PC-9 (cell line): ENCODE measurements around the gene ELP5. TPM values are rescaled to one million over a fixed set of nuclear protein-coding genes. Genes with fewer than 3 reads are reported as not detected.

Experiments
- BruUV-seq: library from RNA; stranded (reverse); fragments of 400-500 nt; replicated peaks from 2 replicates; lab custom pipeline; 2021; lab: Mats Ljungman, UMichigan
- CTCF ChIA-PET: fragments of 300-600 bp; sonication (Branson Sonifier 250); formaldehyde crosslinking; loops from one replicate; lab custom pipeline; 2022; ENCODE audit warnings: antibody characterized with exemption; lab: Charles Lee
- POLR2A ChIA-PET: fragments of 300-600 bp; sonication (Branson Sonifier 250); formaldehyde crosslinking; loops from one replicate; lab custom pipeline; 2022; ENCODE audit warnings: antibody characterized with exemption; ENCODE audit not compliant: unreplicated experiment; lab: Charles Lee
- DNase-seq, 2 experiments: peaks; one replicate each; pipeline versions ENCODE4 v3.0.0 to v3.0.0-alpha.2; 2015 to 2022; ENCODE audit warnings: mixed read lengths in 1 of 2
- H2AFZ ChIP-seq: fragments of 200-600 bp; sonication (generic); 2 replicates; pipeline ENCODE4 v1.8.1; 2017; ENCODE audit warnings: antibody characterized with exemption
- H3F3A ChIP-seq: fragments of 200-600 bp; sonication (generic); 2 replicates; pipeline ENCODE4 v1.8.1; 2017; ENCODE audit warnings: antibody characterized with exemption, mild to moderate bottlenecking, low read depth; ENCODE audit not compliant: insufficient read depth
- H3K27ac ChIP-seq: fragments of 200-600 bp; sonication (generic); 2 replicates; pipeline ENCODE4 v1.6.1; 2016; ENCODE audit warnings: mixed run types
- H3K27me3 ChIP-seq: fragments of 200-600 bp; sonication (generic); 2 replicates; pipeline ENCODE4 v1.6.1; 2016; ENCODE audit warnings: low read depth, mixed run types; ENCODE audit not compliant: insufficient read depth
- H3K36me3 ChIP-seq: fragments of 200-600 bp; sonication (generic); 2 replicates; pipeline ENCODE4 v1.6.1; 2016; ENCODE audit warnings: low read depth, mixed run types
- H3K4me1 ChIP-seq: fragments of 200-600 bp; sonication (generic); replicated peaks from 2 replicates; pipeline ENCODE4 v1.6.1; 2016; ENCODE audit warnings: mixed run types; ENCODE audit not compliant: insufficient read depth
- H3K4me2 ChIP-seq: fragments of 200-600 bp; sonication (generic); 2 replicates; pipeline ENCODE4 v1.6.1; 2017; ENCODE audit warnings: mixed run types
- H3K4me3 ChIP-seq: fragments of 200-600 bp; sonication (generic); 2 replicates; pipeline ENCODE4 v1.6.1; 2016; ENCODE audit warnings: mixed run types
- H3K79me2 ChIP-seq: fragments of 200-600 bp; sonication (generic); 2 replicates; pipeline ENCODE4 v1.6.1; 2017; ENCODE audit warnings: low read depth, mixed run types
- H3K9me2 ChIP-seq: fragments of 200-600 bp; sonication (generic); 2 replicates; pipeline ENCODE4 v1.8.1; 2017; ENCODE audit warnings: mild to moderate bottlenecking; ENCODE audit not compliant: insufficient read depth
- H3K9me3 ChIP-seq: fragments of 200-600 bp; sonication (generic); 2 replicates; pipeline ENCODE4 v1.8.1; 2016; ENCODE audit warnings: low read depth; ENCODE audit not compliant: insufficient read depth
- H4K20me1 ChIP-seq: fragments of 200-600 bp; sonication (generic); 2 replicates; pipeline ENCODE4 v1.8.1; 2017; ENCODE audit not compliant: insufficient read depth
- EZH2 ChIP-seq: fragments of 200-600 bp; sonication (generic); IDR thresholded peaks from 2 replicates; pipeline ENCODE4 v1.8.0; 2017; ENCODE audit warnings: antibody characterized with exemption, low read depth
- intact Hi-C: fragments of 100-400 bp; cut with micrococcal nuclease; formaldehyde crosslinking; loops from one replicate; pipeline ENCODE4 v1.10.0; 2022; ENCODE audit not compliant: unreplicated experiment
- total RNA-seq: library from RNA; stranded (reverse); gene quantifications from 2 replicates; pipeline ENCODE4 v1.2.3, GENCODE V29; 2021
- TF ChIP-seq, protein P1 (sequence below): fragments of 200-600 bp; sonication (generic); conservative IDR thresholded peaks from 2 replicates; pipeline ENCODE4 v1.6.1; 2017; ENCODE audit warnings: mixed run types, antibody characterized with exemption, mild to moderate bottlenecking, moderate library complexity

ELP5 gene
- total RNA-seq, 1 experiment from 2014 or later = 45.1 TPM

DNA sequence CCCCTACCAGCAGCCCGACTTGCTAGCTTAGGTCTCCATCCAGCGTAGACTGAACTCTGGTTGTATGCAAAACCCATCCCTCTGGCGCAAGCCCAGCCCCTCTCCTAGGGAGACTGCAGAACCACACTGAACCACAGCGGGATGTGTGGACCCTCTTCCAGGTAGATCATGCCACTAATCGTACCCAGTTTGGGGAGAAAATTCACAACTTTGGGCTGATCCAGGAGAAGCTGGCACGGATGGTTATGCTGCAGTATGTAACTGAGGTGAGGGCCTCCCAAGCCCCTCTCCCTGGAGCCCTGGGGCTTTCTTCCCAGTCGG, 29.1 kb upstream of the ELP5 start:
- intact Hi-C loops = loop anchor here (5.0 kb wide), 1 partner anchor 84 kb away; the partner anchor contains the start of gene EIF5A
- CTCF ChIA-PET = no interaction called here
- TF ChIP-seq, protein P1, sequence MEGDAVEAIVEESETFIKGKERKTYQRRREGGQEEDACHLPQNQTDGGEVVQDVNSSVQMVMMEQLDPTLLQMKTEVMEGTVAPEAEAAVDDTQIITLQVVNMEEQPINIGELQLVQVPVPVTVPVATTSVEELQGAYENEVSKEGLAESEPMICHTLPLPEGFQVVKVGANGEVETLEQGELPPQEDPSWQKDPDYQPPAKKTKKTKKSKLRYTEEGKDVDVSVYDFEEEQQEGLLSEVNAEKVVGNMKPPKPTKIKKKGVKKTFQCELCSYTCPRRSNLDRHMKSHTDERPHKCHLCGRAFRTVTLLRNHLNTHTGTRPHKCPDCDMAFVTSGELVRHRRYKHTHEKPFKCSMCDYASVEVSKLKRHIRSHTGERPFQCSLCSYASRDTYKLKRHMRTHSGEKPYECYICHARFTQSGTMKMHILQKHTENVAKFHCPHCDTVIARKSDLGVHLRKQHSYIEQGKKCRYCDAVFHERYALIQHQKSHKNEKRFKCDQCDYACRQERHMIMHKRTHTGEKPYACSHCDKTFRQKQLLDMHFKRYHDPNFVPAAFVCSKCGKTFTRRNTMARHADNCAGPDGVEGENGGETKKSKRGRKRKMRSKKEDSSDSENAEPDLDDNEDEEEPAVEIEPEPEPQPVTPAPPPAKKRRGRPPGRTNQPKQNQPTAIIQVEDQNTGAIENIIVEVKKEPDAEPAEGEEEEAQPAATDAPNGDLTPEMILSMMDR = no peak
- TF ChIP-seq EZH2 = no peak
- H3K79me2 ChIP-seq = peaks cover 34% of the 10 kb centered on the region
- peaks cover 67% of the 10 kb centered on the region for H3F3A ChIP-seq
- BruUV-seq = no TSS peak
- H3K9me3 ChIP-seq = no peaks in the 10 kb centered on the region
- no peaks in the 10 kb centered on the region for H3K9me2 ChIP-seq
- no peak overlapping the region for H3K4me3 ChIP-seq
- peaks cover 31% of the 10 kb centered on the region for H3K36me3 ChIP-seq
- H3K4me2 ChIP-seq = no peak overlapping the region
- no peak for DNase-seq
- POLR2A ChIA-PET = interaction anchor here (0.5 kb wide), 1 partner anchor 661 kb away, joined by 3 read pairs; no protein-coding TSS in a partner anchor
- no peak overlapping the region for H3K27ac ChIP-seq
- no peak overlapping the region for H2AFZ ChIP-seq
- H3K4me1 ChIP-seq = peaks cover 33% of the 10 kb centered on the region
- H3K27me3 ChIP-seq = no peaks in the 10 kb centered on the region
- peaks cover 36% of the 10 kb centered on the region for H4K20me1 ChIP-seq

DNA sequence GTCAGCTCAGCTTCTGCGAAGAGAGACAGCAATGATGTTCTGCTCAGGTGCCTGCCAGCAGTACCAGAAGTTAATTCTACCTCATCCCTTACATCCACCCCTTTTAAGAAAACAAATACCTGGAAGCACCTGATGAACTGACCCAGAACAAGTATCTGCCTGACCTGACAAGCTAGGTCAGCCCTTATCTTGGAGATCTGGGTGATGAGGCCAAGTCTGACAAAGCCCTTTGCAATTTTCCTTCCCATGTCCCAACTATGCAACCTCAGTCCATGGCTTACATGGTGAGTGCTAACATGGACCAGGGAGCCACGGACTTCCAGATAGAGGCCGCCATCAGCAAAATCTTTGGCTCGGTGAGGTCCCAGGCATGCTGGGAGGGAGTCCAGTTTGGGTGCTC, 28.6 kb upstream of the ELP5 start:
- H3K9me2 ChIP-seq = no peaks in the 10 kb centered on the region
- TF ChIP-seq, protein P1 = no peak
- peaks cover 71% of the 10 kb centered on the region for H3F3A ChIP-seq
- BruUV-seq = no TSS peak
- H3K4me1 ChIP-seq = peaks cover 32% of the 10 kb centered on the region
- no peak overlapping the region for H3K4me2 ChIP-seq
- H3K27ac ChIP-seq = no peak overlapping the region
- H4K20me1 ChIP-seq = peaks cover 36% of the 10 kb centered on the region
- no peak overlapping the region for H3K4me3 ChIP-seq
- H2AFZ ChIP-seq = no peak overlapping the region
- ChIA-PET CTCF (no interaction called here), POLR2A (no interaction called here)
- no peaks in the 10 kb centered on the region for H3K27me3 ChIP-seq
- no peak for DNase-seq
- intact Hi-C loops = loop anchor here (5.0 kb wide), 1 partner anchor 84 kb away; the partner anchor contains the start of gene EIF5A
- H3K79me2 ChIP-seq = peaks cover 34% of the 10 kb centered on the region
- no peaks in the 10 kb centered on the region for H3K9me3 ChIP-seq
- H3K36me3 ChIP-seq = peaks cover 31% of the 10 kb centered on the region

DNA sequence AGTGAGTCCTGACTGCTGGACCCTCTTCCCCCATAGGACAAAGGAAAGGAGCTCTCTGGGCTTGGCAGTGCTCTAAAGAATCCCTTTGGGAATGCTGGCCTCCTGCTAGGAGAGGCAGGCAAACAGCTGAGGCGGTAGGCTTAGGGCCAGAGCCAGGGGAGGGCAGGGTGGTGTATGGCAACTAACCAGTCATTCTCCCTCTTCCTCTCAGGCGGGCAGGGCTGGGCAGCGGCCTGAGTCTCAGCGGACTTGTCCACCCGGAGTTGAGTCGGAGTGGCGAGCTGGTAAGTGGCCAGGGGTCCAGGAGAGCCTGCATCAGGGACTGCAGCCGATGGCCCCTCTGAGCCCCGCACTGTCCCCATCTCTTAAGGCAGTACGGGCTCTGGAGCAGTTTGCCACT, 27.9 kb upstream of the ELP5 start:
- TF ChIP-seq, protein P1 = no peak
- TF ChIP-seq EZH2 = no peak
- Histone ChIP-seq H4K20me1 (peaks cover 36% of the 10 kb centered on the region), H3K36me3 (peaks cover 31% of the 10 kb centered on the region), H3F3A (peaks cover 73% of the 10 kb centered on the region), H3K79me2 (peaks cover 34% of the 10 kb centered on the region), H2AFZ (no peak overlapping the region), H3K9me3 (no peaks in the 10 kb centered on the region), H3K9me2 (no peaks in the 10 kb centered on the region), H3K27me3 (no peaks in the 10 kb centered on the region), H3K4me3 (no peak overlapping the region), H3K4me1 (peaks cover 25% of the 10 kb centered on the region), H3K27ac (no peak overlapping the region), H3K4me2 (no peak overlapping the region)
- DNase-seq = no peak
- ChIA-PET POLR2A (interaction anchor here (0.7 kb wide), 1 partner anchor 9 kb away, joined by 5 read pairs; no protein-coding TSS in a partner anchor), CTCF (no interaction called here)
- intact Hi-C loops = loop anchor here (5.0 kb wide), 1 partner anchor 83 kb away; the partner anchor contains the start of gene EIF5A
- no TSS peak for BruUV-seq
